Chondrocyte (in vitro differentiated cells): ENCODE results near the gene LPIN1. TPM values are rescaled to one million over a fixed set of nuclear protein-coding genes. Genes with fewer than 3 reads are reported as not detected.
A peak's percentile ranks its signal among the peaks of the same experiment; 100 is the strongest.

Experiments used
- DNase-seq: peaks from one replicate; pipeline ENCODE4 v3.0.0; 2021; ENCODE audit warnings: mixed read lengths, low spot score
- H3K27ac Mint-ChIP-seq: one replicate; pipeline ENCODE4 v1.8.0; 2021; ENCODE audit warnings: mild to moderate bottlenecking, moderate library complexity, mixed read lengths; ENCODE audit not compliant: unreplicated experiment
- H3K27me3 Mint-ChIP-seq: 2 replicates; pipeline ENCODE4 v1.8.0; 2021; ENCODE audit warnings: low read depth, mixed read lengths
- H3K36me3 Mint-ChIP-seq: 2 replicates; pipeline ENCODE4 v1.8.0; 2021; ENCODE audit warnings: low read depth, mixed read lengths
- H3K4me1 Mint-ChIP-seq: 2 replicates; pipeline ENCODE4 v1.8.0; 2021; ENCODE audit warnings: low read depth, mild to moderate bottlenecking, mixed read lengths
- H3K4me3 Mint-ChIP-seq: one replicate; pipeline ENCODE4 v1.8.0; 2021; ENCODE audit warnings: mild to moderate bottlenecking, moderate library complexity, mixed read lengths; ENCODE audit not compliant: unreplicated experiment
- H3K9me3 Mint-ChIP-seq: 2 replicates; pipeline ENCODE4 v1.8.0; 2021; ENCODE audit warnings: low read depth, mixed read lengths
- total RNA-seq: library from RNA; stranded (reverse); gene quantifications from 3 replicates; pipeline ENCODE4 v1.2.1, GENCODE V29; 2021
- TF ChIP-seq, protein P1 (sequence below): fragments of 200-600 bp; sonication (generic); IDR thresholded peaks from 2 replicates; pipeline ENCODE4 v1.5.0; 2021; ENCODE audit warnings: antibody characterized with exemption, mild to moderate bottlenecking, moderate library complexity

LPIN1 gene
- total RNA-seq, 1 donor from 2014 or later, result 17.5 TPM

- no peaks in the 10 kb centered on the region for H3K27me3 Mint-ChIP-seq
- peaks cover 4% of the 10 kb centered on the region for H3K4me1 Mint-ChIP-seq
- H3K9me3 Mint-ChIP-seq, result peaks cover 11% of the 10 kb centered on the region
- H3K36me3 Mint-ChIP-seq, result peaks cover 5% of the 10 kb centered on the region
- TF ChIP-seq, protein P1, sequence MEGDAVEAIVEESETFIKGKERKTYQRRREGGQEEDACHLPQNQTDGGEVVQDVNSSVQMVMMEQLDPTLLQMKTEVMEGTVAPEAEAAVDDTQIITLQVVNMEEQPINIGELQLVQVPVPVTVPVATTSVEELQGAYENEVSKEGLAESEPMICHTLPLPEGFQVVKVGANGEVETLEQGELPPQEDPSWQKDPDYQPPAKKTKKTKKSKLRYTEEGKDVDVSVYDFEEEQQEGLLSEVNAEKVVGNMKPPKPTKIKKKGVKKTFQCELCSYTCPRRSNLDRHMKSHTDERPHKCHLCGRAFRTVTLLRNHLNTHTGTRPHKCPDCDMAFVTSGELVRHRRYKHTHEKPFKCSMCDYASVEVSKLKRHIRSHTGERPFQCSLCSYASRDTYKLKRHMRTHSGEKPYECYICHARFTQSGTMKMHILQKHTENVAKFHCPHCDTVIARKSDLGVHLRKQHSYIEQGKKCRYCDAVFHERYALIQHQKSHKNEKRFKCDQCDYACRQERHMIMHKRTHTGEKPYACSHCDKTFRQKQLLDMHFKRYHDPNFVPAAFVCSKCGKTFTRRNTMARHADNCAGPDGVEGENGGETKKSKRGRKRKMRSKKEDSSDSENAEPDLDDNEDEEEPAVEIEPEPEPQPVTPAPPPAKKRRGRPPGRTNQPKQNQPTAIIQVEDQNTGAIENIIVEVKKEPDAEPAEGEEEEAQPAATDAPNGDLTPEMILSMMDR, result no peak
- no peak for DNase-seq
- no peak overlapping the region for H3K4me3 Mint-ChIP-seq
- no peak overlapping the region for H3K27ac Mint-ChIP-seq
Measured at GRCh38 chr2:11705063-11705462, 41.4 kb upstream of the LPIN1 start.

DNA sequence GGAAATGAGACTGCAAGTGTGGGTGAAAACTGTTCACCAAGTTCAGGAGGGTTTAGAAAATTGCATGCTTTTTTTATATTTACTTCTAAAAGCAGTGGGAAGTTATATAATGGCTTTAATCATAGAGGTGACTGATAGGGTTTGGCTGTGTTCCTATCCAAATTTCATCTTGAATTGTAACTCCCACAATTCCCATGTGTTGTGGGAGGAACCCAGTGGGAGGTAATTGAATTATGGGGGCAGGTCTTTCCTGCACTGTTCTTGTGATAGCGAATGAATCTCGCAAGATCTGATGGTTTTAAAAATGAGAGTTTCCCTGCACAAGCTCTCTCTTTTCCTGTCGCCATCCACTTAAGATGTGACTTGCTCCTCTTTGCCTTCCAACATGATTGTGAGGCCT is 40.7 kb upstream of the LPIN1 start:
- no peaks in the 10 kb centered on the region for H3K27me3 Mint-ChIP-seq
- H3K9me3 Mint-ChIP-seq, result peaks cover 11% of the 10 kb centered on the region
- no peak overlapping the region for H3K4me3 Mint-ChIP-seq
- H3K4me1 Mint-ChIP-seq, result peaks cover 10% of the 10 kb centered on the region
- no peak for DNase-seq
- peaks cover 5% of the 10 kb centered on the region for H3K36me3 Mint-ChIP-seq
- no peak overlapping the region for H3K27ac Mint-ChIP-seq
- TF ChIP-seq, protein P1, result no peak

- Mint-ChIP-seq H3K4me3 (no peak overlapping the region), H3K27me3 (no peaks in the 10 kb centered on the region), H3K9me3 (peaks cover 11% of the 10 kb centered on the region), H3K36me3 (peaks cover 5% of the 10 kb centered on the region), H3K4me1 (peaks cover 21% of the 10 kb centered on the region), H3K27ac (no peak overlapping the region)
- TF ChIP-seq, protein P1, result no peak
- no peak for DNase-seq
Measured at GRCh38 chr2:11708106-11708505, 38.3 kb upstream of the LPIN1 start.

- peaks cover 11% of the 10 kb centered on the region for H3K9me3 Mint-ChIP-seq
- H3K27ac Mint-ChIP-seq, result no peak overlapping the region
- TF ChIP-seq, protein P1, result no peak
- H3K4me3 Mint-ChIP-seq, result no peak overlapping the region
- H3K36me3 Mint-ChIP-seq, result peaks cover 5% of the 10 kb centered on the region
- H3K4me1 Mint-ChIP-seq, result peaks cover 21% of the 10 kb centered on the region
- no peaks in the 10 kb centered on the region for H3K27me3 Mint-ChIP-seq
- DNase-seq, result no peak
Measured at GRCh38 chr2:11709293-11709692, 37.1 kb upstream of the LPIN1 start.

GRCh38 chr2:11710210-11710609 is 36.2 kb upstream of the LPIN1 start:
- H3K4me3 Mint-ChIP-seq, result no peak overlapping the region
- peak overlapping the region; percentile 28 for H3K27ac Mint-ChIP-seq
- no peak for DNase-seq
- peaks cover 11% of the 10 kb centered on the region for H3K9me3 Mint-ChIP-seq
- peaks cover 21% of the 10 kb centered on the region for H3K4me1 Mint-ChIP-seq
- H3K36me3 Mint-ChIP-seq, result peaks cover 5% of the 10 kb centered on the region
- TF ChIP-seq, protein P1, result no peak
- H3K27me3 Mint-ChIP-seq, result peaks cover 2% of the 10 kb centered on the region
